HG03520 (cell line): Measurements from ENCODE around the gene ENDOD1.
"Not testable (repeated sequence)": the region's sequence is repeated elsewhere in the genome, so short reads cannot be mapped to it uniquely, and the experiment has no call there.

Experiments
- ATAC-seq: cut with Tn5 transposase; IDR thresholded peaks from one replicate; pipeline ENCODE4 v1.9.1; 2021; ENCODE audit warnings: mild to moderate bottlenecking, moderate library complexity; ENCODE audit not compliant: unreplicated experiment

Gene ENDOD1, protein sequence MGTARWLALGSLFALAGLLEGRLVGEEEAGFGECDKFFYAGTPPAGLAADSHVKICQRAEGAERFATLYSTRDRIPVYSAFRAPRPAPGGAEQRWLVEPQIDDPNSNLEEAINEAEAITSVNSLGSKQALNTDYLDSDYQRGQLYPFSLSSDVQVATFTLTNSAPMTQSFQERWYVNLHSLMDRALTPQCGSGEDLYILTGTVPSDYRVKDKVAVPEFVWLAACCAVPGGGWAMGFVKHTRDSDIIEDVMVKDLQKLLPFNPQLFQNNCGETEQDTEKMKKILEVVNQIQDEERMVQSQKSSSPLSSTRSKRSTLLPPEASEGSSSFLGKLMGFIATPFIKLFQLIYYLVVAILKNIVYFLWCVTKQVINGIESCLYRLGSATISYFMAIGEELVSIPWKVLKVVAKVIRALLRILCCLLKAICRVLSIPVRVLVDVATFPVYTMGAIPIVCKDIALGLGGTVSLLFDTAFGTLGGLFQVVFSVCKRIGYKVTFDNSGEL

DNA sequence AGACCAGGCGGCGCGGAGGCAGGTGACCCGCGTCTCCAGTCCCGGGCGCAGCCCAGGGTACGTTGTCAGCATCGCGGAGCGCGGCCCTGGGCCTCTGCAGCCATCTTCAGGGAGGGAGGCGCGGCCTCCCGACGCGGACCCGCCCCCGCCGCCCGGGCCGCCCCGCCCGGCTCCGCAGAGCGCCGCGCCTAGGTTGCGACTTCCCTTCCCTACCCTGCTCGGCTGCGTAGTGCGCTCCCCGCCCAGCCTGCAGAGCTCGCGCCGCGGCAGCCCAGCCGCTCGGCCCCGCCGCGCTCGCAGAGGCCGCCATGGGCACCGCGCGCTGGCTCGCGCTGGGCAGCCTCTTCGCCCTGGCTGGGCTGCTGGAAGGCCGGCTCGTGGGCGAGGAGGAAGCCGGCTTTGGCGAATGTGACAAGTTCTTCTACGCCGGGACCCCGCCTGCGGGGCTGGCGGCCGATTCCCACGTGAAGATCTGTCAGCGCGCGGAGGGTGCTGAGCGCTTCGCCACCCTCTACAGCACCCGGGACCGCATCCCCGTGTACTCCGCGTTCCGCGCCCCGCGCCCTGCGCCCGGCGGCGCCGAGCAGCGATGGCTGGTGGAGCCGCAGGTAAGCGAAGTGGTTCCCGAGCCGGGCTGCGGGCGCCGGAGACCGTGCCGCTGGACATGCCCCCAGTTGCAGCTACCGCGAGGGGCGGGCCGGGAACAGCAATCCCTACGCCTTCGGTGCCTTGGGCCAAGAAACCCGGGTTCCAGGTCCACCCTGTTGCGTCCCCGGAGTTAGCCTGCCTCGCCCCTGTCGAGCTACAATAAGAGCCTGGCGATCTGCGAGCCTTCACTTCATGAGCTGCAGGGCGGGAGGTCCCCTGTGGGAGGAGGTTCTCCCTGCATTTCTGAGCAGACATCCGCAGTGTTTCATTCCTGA, at the start of gene ENDOD1:
Gene ENDOD1, plus strand, starts transcription at position 227 of the 923 bp plus-strand sequence. Its CDS starts 82 bp downstream, at position 309.
- peak; percentile 85 for ATAC-seq

DNA sequence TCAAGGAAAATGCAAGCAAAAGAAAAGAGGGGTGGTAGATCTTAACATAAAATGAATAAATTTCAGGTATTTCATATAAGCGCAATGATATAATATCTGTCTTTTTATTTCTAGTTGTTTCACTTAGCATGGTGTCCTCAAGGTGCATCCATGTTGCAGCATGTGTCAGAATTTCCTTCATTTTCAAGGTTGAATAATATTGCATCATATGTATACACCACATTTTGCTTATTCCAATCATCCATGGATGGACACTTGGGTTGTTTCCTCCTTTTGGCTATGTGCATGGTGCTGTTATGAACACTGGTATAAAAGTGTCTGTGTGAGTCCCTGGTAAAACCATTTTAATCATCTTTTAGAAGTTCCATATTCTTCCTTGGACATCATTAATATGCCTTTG, 47.4 kb upstream of the ENDOD1 start:
- no peak for ATAC-seq

DNA sequence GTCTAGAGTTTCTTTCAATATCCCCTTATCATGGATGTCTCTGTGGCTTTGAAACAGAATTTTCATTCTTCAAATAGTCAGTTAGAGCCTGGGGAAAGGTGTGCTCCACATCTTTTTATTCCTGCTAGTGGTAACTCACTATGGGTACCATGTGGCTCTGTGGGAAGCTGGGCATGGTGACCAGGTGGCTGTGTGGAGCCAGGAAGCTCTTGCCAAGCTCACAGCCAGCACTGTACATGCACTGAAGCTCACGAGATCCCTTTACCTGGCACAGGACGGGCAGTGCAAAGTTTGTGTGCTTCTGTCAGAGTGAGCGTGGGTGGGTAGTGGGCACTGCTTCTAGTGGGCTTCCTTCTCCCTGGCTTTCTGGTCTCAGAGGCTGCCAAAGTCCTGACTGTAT, 46.7 kb upstream of the ENDOD1 start:
- ATAC-seq, result no peak

DNA sequence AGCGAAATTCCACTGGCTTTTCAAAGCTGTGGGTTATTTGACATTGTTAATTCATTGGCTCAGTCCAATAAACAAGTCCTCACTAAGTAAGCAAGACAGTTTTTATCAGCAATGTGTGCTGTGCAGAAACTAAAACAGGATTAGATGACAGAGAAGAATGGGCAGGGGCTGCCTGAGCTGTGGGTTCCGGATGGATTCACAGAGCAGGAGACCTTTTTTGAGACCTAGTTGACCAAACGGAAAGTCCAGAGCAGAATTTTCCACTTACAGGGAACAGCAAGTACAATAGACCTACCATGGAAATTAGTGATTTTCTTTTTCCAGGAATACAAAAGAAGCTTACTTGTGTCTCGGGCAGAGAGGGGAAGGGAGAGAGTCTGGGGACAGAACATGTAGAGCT, 45.6 kb upstream of the ENDOD1 start:
- no peak for ATAC-seq

DNA sequence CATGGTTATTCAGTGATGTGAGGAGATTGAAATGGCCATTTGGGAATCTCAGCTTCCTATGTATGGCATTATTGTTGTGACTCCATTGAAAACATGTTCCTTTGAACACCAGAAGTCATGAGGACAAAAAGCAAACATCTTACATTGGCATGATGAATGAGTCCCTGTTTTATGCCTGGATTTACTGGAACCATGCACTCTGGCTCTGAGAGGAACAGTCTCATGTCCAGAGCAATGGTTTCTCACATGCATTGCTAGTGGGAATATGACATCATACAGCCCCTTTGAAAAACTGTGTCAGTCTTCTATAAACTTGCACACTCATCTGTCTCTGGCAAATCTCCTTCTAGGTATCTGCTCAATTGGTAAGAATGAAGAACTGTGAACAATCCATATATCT, 43.8 kb upstream of the ENDOD1 start:
- ATAC-seq, result no peak

DNA sequence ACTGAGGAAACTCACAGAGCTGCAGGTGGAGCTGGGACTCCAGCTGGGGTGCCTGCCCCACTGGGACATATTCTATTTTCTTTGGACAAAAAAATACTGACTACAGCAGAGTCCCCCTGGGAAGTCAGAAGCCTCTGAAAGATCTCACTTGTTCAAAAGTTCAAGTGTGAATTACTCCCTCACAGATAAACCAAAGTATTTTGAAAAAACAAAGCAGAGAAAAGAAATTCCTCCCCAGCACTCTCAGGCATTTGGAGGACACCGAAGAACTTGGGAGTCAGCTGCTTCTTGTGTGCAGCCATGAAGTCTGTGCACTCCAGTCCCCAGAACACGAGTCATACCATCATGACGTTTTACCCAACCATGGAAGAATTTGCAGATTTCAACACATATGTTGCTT, 40.5 kb upstream of the ENDOD1 start, which contains the start of gene KDM4F:
Gene KDM4F, plus strand, starts transcription at position 301 of the 400 bp plus-strand sequence.
- not testable (repeated sequence) for ATAC-seq

DNA sequence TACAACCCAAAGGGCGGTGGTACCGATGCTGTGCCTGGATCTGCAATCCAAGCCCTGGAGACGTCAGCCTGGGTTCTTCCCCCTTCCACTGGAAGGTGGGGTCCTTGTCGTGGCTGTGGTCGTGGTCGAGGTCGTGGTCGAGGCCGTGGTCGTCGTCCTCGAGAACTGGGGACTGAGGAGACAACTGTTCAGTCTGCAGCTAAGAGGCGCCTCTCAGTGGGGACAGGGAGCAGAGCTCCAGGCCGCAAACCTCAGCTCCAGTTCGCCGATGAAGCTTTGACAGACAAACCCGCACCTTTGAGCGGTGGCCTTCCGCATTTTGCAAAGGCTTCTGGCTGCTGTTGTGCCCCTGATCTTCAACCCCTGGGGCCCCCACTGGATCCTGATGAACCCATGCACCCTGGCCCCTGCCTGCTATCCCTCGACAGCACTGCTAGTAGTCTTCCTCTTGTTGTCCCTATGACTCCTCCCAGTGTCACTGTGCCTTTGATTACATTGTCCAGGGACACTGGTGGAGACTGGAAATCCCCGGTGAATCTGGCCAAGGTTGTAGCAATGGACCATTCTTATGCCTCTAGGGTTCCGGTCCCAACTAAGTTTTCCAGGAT, 38.9 kb upstream of the ENDOD1 start:
- no peak for ATAC-seq

DNA sequence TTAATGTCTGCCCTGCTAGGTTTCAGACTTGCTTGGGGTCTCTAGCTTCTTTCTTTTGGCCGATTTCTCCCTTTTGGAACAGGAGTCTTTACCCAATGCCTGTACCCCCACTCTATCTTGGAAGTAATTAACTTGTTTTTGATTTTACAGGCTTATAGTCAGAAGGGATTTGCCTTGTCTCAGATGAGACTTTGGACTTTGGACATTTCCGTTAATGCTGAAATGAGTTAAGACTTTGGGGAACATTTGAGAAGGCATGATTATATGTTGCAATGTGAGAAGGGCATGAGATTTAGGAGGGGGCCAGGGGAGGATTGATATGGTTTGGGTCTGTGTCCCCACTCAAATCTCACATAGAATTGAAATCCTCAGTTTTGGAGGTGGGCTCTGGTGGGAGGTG, 35.3 kb upstream of the ENDOD1 start:
- no peak for ATAC-seq

DNA sequence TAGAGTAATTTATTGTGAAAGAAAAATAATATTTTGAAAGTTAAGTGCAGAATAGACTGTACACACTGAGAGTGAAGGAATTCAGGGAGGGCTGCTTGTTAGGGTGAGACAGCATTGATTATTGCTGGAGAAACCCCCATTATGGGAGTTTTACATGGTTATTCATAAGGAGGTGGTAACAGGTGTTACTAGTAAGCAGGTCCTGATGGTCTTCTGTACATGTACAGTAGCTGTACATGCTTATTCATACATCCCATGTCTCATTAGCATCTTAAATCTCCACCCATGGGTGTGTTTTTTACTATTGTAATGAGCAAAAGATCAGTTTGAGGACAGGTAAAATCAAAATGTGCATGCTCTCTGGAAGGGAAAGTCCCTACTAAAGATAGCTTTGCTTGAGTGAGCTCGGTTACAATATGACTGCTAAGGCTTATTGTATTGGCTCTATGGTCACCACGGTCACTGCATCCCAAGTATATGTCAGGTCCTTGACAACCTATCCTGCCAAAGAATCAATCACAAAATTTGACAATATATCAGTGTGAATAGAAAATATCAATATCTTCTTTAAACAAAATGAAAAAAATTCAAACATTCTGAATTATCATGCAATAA, 34.3 kb upstream of the ENDOD1 start:
- peak; percentile 99 for ATAC-seq

DNA sequence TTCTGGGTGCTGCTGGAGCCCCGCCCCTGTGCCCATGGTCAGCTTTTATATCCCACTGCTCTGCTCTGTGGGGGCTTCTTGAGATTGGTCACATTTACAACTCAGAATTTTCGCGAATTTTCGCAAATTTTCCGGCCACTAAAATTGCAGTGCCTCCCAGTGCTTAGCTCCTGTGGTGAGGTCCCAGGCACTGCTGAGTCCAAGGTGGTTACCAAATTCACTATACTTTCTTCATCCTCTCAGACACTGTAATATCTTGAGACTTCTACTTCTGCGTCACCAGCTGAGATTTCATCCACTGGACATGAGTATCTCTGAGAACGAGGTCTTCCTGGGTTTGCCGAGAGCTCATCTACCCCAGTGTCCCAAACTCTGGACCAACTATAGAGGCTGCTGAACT, 31.7 kb upstream of the ENDOD1 start:
- ATAC-seq, result no peak

DNA sequence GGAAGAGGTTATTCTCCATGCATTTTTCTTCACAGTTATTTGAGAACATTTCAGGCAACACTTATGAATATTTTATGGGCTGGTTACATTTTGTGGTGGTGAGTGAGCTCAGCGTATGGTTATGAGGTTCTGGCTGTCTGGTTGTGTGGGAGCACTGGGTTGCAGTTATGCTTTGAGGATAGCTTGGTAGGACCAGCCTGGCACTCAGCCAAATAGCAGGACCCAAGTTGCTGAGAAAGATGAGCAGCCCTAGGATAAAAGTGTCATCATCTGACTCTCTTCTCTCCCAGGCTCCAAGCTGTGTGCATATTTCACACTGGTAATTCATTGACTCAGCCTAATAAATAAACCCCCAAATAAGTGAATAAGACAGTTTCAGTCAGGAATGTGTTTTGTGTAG, 31.0 kb upstream of the ENDOD1 start:
- ATAC-seq, result no peak

DNA sequence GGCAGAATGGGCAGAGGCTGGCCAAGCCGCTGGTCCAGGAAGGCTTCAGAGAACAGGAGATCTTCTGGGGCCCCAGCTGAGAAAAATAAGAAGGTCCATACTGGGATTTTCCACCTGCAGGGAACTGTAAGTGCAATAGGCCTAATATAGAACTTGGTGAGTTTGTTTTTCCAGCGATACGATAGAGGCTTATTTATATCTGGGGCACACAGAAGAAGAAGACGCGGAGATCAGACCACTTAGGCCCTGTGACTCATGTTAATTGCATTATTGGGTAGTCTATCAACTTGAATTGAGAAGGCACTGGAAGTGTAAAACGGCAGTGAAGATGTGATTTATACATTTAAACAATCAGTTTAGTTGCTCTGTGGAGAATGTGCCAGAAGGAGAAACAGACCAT, 30.6 kb upstream of the ENDOD1 start:
- no peak for ATAC-seq

DNA sequence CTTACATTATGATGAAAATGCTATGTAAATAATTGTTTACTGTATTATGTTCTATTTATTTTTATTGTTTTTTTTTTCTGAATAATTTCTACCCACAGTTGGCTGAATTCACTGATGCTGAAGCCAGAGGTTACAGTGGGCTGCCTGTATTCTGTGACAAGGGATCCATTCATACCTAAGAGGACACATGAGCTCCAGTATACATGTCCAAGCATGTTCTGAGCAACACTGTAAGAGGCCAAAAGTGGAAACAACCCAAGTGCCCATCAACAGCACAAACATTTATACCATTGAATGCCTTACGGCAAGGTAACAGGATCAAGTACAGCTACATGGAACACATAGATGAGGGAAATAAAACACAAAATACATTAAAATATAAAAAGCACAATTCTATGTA, 24.3 kb upstream of the ENDOD1 start:
- ATAC-seq, result no peak

DNA sequence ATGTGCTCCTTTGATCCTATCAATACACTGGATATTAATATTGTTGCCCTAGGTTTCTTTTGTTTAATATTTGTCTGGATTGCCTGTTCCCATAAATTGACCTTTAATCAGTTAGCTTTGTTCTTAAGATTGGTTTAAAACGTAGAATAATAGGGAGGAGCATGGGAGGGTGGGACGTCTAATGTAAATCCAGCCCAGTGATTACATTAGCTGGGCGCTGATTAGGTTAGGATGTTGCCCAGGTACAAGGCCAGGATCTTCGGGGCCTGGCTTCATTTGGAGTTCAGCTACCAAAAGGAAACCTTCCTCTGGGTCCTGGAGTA, 23.0 kb upstream of the ENDOD1 start, which contains the start of gene SRSF8:
Gene SRSF8, plus strand, starts transcription at position 204 of the 323 bp plus-strand sequence. CDS start 308 bp downstream, outside the sequence.
- peak; percentile 24 for ATAC-seq

DNA sequence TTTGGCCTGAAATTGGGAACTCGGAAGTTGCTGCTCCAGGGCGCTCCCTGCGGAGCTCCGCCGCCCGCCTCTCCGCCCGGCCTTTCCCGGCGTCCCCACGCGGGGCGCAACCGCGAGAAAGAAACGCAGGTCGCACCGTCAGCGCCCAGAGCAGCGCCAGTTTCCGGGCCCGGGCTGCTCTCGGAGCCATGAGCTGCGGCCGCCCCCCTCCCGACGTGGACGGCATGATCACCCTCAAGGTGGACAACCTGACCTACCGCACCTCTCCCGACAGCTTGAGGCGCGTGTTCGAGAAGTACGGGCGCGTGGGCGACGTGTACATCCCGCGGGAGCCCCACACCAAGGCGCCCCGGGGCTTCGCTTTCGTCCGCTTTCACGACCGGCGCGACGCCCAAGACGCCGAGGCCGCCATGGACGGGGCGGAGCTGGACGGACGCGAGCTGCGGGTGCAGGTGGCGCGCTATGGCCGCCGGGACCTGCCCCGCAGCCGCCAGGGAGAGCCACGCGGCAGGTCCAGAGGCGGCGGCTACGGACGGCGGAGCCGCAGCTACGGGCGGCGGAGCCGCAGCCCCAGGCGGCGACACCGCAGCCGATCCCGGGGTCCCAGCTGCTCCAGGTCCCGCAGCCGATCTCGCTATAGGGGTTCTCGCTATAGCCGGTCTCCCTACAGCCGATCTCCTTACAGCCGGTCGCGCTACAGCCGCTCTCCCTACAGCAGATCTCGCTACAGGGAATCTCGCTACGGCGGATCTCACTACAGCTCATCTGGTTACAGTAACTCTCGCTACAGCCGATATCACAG, 22.4 kb upstream of the ENDOD1 start:
- peak; percentile 55 for ATAC-seq

DNA sequence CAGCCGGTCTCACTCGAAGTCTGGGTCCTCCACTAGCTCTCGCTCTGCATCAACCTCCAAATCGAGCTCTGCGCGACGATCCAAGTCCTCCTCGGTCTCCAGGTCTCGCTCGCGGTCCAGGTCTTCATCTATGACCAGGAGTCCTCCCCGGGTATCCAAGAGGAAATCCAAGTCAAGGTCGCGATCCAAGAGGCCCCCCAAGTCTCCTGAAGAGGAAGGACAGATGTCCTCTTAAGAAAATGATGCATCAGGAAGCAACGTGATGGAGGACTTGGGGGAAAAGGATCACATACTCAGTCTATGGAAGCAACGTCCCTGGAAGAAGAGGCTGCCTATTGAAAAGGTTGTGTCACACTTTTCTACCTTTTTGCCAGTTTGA, 21.8 kb upstream of the ENDOD1 start:
- no peak for ATAC-seq

DNA sequence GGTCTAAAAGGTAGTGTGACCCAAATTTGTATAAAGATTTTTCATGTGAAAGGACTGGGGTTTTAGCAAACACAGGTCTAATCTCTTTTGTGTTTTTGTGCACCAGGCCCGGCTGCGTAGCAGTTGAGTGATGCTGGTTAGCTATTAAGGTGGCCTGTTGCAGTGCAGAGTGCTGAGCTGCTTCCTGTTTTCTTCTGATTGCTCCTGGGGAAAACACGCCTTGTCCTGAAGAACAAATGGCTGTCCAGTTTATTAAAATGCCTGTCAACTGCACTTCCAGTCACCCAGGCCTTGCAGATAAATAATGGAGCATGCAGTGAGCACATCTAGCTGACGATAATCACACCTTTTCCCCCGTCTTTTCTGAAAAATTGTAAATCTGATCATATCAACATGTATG, 21.1 kb upstream of the ENDOD1 start:
- ATAC-seq, result peak; percentile 63

DNA sequence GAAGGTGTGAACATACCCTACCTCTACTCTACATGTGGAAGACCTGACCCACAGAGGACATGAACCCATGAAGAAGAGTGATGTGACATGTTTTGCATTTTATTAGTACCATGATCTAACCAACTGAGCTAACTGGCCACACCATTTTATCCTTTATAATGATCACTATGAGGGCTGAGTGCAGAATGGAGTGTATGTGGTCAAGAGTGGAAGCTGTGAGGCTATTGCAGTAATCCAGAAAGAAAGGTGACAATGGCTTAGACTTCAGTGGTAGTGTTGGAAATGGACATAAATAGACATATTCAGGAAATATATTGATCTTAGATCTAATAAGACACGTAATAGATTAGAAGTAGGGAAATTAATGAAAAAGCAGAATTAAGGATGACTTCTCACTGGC, 19.2 kb upstream of the ENDOD1 start:
- no peak for ATAC-seq

DNA sequence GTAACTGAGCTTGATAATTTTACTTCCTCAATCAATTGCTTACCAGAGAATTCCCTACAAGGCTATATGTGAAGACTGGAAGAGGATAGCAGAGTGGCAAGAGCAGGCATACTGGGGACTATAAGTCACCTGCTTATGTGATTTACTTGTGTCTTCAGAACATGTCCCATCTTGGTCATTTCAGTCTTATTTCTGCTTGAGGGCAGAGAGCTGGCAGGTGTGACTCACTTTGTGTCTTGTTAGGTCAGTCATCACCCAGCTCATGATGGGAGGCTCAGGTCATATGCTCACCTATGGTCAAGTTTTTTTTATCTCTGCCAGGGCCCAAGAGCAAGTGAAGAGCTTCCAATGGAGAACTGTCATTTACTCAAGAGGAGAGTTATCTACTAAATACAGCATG, 16.7 kb upstream of the ENDOD1 start:
- ATAC-seq, result no peak
